ENCODE measurements around the gene PRSS16. TPM values are rescaled to one million over a fixed set of nuclear protein-coding genes. Genes with fewer than 3 reads are reported as not detected.

PRSS16 gene
- total and polyA plus RNA-seq, 9 of the 15 experiments (the other 6 are each of a cell fraction or from before 2014, with no cell fraction given), result 4.5 to 21.3 (median 12.1) TPM

DNA sequence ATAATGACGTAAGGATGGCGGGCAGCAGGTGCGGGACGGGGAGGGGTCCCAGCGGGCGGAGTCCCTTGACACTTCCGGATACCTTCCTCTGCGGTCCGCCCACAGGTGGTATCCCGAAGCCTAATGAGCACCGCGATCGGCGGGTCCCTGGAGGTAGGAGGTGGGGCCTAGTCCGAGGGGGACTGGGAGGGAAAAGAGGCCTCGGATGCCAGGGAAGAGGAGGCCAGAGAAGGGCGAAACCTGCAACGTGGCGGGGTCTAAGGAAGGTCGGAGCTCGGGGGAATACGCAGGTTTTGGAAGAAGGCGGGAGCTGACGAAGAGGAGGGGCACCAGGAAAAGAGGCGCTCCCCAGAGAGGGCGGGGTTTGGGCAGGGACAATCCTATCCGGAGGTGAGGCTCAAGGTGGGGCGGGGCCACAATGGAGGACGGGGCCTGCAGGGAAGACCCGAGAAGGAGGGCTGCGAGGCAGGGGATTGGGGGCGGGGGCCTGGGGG, 3.7 kb downstream of the PRSS16 start (continued):
- TF ChIP-seq ATF4 (CRISPR knock-in tag; IDR thresholded peaks at IDR 0.05) (no peak), HEY1 (CRISPR knock-in tag; IDR thresholded peaks at IDR 0.05; ENCODE audit: borderline replicate concordance) (no peak), PTTG1 (tag; IDR thresholded peaks at IDR 0.05; ENCODE audit: low read depth) (no peak), FOXP4 (CRISPR knock-in tag; IDR thresholded peaks at IDR 0.05; ENCODE audit: borderline replicate concordance) (peak; percentile 82), ETV5 (CRISPR knock-in tag; IDR thresholded peaks at IDR 0.05; ENCODE audit: low read depth) (peak; percentile 81), SMC3 (conservative IDR thresholded peaks at IDR 0.05; ENCODE audit: insufficient read depth, low read depth, low read length) (no peak), EHMT2 (IDR thresholded peaks at IDR 0.05) (no peak), NFATC3 (IDR thresholded peaks at IDR 0.05) (0 out of 2 replicates have a peak, but pooled peaks have one; percentile 31), ELK3 (CRISPR knock-in tag; IDR thresholded peaks at IDR 0.05) (no peak), POLR2H (tag; IDR thresholded peaks at IDR 0.05; ENCODE audit: low read depth) (peak; percentile 66; the same call in 1 of the 2 replicates), ZBTB7A (IDR thresholded peaks at IDR 0.05; ENCODE audit: borderline replicate concordance, control insufficient read depth, low read depth, low read length) (peak; percentile 16; the same call in 1 of the 2 replicates), ELF4 (CRISPR knock-in tag; IDR thresholded peaks at IDR 0.05) (peak; percentile 70; the same call in 1 of the 2 replicates), CXXC5 (CRISPR knock-in tag; IDR thresholded peaks at IDR 0.05) (no peak; the same call in none of the 2 replicates), BACH1 (tag; IDR thresholded peaks at IDR 0.05) (no peak), ATF6 (CRISPR knock-in tag; IDR thresholded peaks at IDR 0.05) (no peak), SMAD2 (IDR thresholded peaks at IDR 0.05; ENCODE audit: low read depth, low read length) (no peak), NR2C1 (IDR thresholded peaks at IDR 0.05) (no peak; the same call in 1 of the 2 replicates), NR2C1 (tag; IDR thresholded peaks at IDR 0.05) (no peak), NFRKB (IDR thresholded peaks at IDR 0.05; ENCODE audit: low read depth) (peak; percentile 47; the same call in 1 of the 2 replicates)
- TF ChIP-seq, protein P1, sequence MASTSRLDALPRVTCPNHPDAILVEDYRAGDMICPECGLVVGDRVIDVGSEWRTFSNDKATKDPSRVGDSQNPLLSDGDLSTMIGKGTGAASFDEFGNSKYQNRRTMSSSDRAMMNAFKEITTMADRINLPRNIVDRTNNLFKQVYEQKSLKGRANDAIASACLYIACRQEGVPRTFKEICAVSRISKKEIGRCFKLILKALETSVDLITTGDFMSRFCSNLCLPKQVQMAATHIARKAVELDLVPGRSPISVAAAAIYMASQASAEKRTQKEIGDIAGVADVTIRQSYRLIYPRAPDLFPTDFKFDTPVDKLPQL (IDR thresholded peaks at IDR 0.05; ENCODE audit: extremely low read depth, insufficient read length), result no peak
- TF ChIP-seq, protein P2, sequence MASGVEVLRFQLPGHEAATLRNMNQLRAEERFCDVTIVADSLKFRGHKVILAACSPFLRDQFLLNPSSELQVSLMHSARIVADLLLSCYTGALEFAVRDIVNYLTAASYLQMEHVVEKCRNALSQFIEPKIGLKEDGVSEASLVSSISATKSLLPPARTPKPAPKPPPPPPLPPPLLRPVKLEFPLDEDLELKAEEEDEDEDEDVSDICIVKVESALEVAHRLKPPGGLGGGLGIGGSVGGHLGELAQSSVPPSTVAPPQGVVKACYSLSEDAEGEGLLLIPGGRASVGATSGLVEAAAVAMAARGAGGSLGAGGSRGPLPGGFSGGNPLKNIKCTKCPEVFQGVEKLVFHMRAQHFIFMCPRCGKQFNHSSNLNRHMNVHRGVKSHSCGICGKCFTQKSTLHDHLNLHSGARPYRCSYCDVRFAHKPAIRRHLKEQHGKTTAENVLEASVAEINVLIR (CRISPR knock-in tag; IDR thresholded peaks at IDR 0.05), result no peak

Measured in K562 (cell line).